GM19351 (cell line): ENCODE data around the gene IP6K2.
A peak's percentile ranks its signal among the peaks of the same experiment; 100 is the strongest.
"Not testable (repeated sequence)": the region's sequence is repeated elsewhere in the genome, so short reads cannot be mapped to it uniquely, and the experiment has no call there.

Experiments used
- ATAC-seq: cut with Tn5 transposase; IDR thresholded peaks from one replicate; pipeline ENCODE4 v1.9.1; 2021; ENCODE audit warnings: mild to moderate bottlenecking, moderate library complexity; ENCODE audit not compliant: unreplicated experiment

IP6K2 gene, protein sequence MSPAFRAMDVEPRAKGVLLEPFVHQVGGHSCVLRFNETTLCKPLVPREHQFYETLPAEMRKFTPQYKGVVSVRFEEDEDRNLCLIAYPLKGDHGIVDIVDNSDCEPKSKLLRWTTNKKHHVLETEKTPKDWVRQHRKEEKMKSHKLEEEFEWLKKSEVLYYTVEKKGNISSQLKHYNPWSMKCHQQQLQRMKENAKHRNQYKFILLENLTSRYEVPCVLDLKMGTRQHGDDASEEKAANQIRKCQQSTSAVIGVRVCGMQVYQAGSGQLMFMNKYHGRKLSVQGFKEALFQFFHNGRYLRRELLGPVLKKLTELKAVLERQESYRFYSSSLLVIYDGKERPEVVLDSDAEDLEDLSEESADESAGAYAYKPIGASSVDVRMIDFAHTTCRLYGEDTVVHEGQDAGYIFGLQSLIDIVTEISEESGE

DNA sequence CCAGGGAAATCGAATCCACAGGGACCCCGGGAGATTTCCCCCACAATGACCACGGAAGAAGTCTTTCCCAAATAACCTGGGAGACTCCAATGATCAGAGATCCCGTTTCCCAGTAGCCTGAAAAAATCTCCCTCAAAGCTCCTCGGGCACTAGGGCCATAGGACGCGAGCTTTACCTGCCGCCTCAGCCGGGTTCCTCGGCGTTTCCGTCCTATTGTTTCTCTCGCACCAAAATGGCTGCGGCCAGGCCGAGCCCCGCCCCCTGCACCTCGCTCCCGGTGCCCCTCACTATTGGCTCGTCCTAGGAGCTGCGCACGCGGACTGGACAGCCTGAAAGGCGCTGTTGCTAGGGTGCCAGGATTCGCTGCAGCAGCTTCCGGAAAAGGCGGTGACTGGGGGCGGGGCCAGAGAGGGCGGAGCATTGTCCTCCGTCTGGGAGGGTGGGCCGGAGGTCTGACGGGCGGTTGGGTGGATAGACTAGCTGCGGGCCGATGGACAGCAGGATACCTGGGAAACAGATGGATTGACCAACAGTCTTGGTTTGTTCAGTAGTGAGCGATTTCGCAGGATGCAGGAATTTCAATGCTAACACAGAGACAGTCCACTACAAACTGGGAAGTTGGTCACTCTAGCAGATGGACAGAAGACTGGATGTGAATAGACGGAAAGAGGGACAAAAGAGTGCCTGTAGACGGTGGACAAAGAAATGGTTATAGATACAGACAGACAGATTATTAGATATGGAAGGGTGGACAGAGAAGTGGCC lies at the start of gene IP6K2:
TSS of gene IP6K2 (minus strand) at position 240 of the 765 bp plus-strand sequence. CDS start 21,930 bp downstream, outside the sequence.
- peak; percentile 99 for ATAC-seq

DNA sequence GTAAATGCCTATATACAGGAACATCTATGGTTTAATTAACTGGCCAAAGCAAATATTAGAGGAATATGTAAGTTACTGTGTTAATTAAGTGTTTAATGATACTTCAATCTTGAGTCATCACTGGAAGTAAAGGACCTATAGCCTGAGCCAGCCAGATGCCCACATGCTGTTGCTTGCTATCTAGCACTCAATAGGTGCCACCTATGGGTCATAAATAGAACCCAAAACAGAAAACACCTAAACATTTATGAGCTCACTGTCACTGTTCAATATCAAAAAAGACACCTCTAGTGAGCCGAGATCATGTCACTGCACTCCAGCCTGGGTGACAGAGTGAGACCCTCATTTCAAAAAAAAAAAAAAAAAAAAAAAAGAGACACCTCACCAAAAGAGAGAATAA lies 48.4 kb upstream of the IP6K2 start:
- no peak for ATAC-seq

DNA sequence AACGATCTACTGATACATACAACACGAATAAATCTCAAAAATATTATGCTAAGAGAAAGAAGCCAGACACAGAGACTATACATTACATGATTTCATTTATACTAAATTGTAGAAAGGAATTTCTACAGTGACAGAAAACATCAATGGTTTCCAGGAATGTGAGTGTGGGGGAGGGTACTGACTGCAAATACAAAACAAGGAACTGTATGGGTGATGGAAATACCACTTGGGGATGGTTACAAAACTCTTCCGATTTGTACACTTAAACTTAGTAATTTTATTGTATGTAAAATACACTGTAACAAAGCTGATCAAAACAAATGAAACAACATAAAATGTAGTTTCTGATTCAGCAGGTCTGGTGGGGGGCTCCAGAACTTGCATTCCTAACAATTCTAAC lies 45.8 kb upstream of the IP6K2 start:
- no peak for ATAC-seq

DNA sequence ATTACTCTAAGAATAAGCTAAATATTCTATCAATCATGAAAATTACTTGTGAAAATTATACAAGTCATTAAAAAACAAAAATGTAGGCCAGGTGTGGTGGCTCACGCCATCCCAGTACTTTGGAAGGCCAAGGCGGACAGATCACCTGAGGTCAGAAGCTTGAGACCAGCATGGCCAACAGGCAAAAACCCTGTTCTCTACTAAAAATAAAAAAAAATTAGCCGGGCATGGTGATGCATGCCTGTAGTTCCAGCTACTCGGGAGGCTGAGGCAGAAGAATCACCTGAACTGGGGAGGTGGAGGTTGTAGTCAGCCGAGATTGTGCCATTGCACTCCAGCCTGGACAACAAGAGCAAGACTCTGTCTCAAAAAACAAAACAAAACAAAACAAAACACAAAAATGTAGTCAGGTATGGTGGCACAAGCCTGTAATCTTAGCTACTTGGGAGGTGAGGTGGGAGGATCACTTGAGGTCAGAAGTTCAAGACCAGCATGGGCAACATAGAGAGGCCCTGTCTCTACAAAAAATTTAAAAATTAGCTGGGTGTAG lies 43.0 kb upstream of the IP6K2 start:
- not testable (repeated sequence) for ATAC-seq

DNA sequence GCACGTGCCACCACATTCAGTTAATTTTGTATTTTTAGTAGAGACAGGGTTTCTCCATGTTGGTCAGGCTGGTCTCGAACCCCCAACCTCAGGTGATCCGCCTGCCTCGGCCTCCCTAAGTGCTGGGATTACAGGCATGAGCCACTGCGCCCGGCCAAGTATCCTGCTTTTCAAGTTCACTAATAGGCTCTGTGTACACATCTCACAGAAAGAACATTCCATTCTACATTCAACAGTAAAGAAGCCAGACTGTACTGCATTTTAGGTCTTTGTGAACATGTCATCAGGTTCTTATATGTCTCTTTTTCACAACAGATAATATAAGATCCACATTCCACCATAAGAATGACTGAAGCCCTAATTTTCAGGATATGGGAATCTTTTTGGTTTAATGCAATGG lies 42.5 kb upstream of the IP6K2 start:
- not testable (repeated sequence) for ATAC-seq

DNA sequence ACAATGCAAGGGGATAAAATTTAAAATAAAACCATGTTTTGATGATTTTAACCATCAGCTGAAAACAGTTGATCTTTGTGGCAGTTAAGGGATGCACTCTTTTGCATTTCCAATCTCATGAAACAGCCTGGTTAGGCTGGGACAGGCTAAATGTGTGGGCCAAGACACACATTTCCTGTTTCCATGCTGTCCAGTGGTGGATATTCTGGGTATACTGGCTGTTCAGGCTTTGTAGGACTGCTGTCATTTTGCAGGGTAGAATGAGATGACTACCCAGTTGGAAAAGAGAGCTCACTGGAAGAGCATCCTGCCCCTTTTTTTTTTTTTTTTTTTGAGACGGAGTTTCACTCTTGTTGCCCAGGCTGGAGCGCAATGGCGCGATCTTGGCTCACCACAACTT lies 42.0 kb upstream of the IP6K2 start:
- no peak for ATAC-seq

DNA sequence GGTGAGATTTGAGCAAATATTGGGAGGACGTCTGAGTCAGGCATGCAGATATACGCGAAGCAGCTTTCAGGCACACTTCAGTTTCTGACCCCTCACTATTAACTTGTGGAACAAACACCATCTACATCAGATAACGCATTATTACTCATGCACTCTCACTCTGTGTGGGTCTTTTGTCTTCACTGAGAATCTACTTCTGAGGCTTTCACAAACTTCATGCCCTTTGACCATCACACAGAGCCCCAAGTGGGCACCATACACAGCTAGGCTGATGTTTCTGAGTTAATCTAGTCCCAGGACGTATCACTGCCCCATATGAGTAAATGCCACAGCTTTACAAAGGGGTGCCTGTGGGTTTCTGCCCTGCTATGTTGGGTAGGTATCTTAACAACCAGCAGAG lies 39.6 kb upstream of the IP6K2 start:
- no peak for ATAC-seq

DNA sequence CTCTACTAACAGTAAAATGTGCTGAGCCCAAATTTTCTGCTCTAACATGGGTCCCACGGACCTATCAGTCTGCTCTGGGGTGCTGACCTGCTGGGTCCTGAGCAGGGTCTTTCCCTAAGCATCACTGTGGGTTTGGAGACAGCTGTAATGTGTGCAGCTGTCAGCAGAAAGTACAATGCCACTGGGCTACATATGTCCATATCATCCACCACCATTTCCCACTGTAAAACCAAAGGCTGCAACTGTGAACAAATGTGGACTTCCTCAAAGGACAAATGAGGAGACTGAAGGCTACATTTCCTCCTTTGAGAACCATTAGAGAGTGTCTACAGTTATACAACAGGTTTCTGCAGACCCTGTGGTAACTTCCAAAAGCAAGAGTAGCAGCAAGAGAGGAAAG lies 33.8 kb upstream of the IP6K2 start:
- ATAC-seq: no peak

DNA sequence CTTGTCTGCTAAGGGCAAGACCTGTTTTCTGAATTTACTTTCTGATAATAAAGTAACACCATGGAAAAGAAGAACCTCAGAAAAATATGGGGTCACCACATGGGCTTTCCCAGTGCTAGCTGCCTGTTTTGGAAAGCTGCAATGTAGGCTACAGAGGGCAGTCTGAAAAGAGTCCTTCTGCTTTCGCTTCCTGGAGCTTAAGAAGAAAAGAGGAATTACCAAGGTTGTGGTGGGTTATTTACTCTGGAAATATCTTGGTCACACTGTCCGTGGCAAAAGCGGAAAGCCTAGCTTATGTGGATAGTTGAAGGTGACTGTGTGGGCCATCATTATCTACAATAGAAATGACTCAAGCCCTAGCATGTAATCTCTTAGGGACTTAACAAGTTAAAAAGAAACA lies 31.7 kb upstream of the IP6K2 start:
- ATAC-seq: no peak

DNA sequence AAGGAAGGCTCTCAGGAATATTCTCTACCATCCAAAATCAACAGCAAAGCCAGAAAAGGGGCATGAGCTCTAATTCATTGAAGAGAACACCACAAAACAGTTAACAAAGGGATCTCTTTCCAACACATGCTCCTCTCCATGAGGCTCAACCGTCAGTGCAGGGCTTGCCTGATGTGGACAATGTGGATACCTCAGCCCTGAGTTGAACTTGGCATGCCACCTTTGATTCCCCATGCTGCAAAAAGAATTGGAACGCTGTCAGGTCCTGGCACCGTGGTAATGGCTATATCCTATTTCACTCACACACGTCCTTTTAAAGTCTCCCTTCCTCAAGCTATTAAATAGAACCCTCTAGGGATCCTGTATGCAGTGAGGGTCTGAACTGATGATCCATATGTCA lies 30.7 kb upstream of the IP6K2 start:
- no peak for ATAC-seq

DNA sequence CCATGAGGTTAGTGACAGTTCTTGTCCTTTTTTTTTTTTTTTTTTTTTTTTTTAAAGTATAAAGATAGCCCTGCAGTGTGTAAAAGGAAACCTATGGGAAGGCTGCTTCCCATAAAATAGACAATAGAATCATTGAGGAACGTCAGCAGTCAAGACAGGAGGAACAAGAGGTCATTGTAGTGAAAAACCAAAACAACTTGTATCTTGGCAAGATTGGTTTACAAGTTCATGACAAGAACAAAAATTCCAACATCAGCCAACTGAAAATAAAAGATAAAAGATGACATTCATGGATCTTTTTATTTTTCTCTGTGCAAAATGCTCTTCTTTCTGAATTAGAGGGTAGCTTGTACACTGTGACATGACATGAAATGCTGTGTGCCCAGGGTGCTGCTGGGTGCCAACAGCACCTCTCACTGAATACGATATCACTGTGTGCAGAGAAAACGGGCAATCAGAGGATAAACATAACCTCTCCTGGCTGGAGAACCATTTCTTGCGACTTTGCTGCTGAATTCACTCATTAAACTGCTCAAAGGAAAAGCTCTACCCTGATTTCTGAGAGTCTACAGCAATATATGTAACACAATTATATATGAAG lies 30.1 kb upstream of the IP6K2 start:
- ATAC-seq: no peak

DNA sequence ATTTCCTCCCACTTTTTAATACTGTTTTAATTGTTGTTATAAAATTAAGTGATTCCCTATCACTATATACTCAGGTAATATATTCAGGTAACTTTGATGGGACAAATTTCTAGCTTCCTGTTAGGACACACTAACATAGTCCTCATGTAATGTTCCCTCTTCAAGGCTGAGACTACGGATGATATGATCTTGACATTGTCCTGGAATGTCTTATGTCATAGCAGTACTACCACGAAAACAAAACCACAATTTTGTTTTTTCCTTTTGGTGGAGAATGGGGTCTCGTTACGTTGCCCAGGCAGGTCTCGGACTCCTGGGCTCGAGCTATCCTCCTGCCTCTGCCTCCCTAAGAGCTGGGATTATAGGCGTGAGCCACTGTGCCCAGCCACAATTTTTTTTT lies 26.8 kb upstream of the IP6K2 start:
- no peak for ATAC-seq

DNA sequence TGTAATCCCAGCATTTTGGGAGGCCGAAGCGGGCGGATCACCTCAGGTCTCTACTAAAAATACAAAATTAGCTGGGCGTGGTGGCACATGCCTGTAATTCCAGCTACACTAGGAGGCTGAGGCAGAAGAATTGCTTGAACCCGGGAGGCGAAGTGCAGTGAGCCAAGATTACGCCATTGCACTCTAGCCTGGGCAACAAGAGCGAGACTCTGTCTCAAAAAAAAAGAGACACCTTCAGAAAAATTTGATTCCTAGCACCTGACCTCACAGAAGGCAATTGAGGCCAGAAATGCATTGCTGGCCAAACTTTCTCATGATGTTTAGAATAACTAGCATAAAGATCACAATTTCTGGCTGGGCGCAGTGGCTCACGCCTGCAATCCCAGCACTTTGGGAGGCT lies 24.2 kb upstream of the IP6K2 start:
- not testable (repeated sequence) for ATAC-seq

DNA sequence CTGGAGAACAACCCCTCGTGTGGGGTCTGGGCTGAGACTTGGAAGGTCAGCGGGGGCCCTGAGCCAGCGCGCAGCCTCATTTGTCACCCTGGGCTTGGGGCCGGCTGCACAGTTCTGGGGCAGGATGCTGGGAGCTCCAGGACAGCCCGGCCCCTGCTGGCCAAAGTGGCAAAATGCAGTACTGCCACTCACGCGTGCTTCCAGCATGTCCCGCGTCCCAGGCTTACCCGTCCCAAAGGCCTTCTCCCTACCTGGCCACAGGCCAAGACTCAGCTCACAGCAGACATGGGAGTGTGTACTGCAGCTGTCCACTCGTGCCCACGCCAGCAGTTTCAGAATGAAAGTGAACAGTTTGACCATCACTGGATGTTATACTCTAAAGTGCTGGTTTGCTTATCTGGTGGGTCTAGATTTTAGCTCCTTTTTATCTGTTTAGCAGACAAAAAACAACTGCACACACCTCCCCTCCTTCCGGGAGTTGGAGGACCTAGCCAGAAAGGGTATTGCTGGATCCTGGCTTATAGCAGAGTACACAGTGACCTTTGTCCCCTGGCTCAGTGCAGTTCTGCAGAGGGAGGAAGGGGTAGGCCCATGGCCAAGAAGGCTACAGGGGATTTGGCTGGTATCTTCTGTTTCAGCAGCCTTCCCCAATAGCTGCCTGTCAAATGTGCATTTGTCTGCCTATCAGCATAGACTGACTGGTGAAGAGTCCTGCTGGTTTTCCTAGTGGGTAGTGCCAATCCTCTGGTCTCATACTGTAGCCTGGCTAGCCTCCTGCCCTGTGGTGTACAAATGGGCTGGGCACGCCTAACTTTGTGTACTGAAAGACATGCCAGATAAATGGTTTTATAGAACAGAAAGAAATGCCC lies 23.2 kb upstream of the IP6K2 start:
- peak; percentile 81 for ATAC-seq

DNA sequence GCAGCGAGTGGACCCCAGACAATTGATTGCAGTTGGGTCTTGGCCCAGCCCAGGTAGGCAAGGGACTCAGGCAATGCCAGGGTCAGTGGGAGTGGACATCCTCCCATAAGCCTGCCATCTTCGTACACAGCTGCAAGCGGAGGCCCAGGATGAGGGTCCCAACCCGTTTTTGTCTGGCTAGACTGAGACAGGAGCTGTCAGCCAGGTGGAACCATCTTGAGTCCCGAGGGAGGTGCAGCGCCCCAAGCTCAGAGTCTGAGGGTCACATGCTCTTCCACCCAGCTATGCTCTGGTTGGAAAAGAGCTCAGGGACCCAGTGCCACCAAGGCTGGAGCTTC lies 22.6 kb upstream of the IP6K2 start:
- ATAC-seq: no peak

DNA sequence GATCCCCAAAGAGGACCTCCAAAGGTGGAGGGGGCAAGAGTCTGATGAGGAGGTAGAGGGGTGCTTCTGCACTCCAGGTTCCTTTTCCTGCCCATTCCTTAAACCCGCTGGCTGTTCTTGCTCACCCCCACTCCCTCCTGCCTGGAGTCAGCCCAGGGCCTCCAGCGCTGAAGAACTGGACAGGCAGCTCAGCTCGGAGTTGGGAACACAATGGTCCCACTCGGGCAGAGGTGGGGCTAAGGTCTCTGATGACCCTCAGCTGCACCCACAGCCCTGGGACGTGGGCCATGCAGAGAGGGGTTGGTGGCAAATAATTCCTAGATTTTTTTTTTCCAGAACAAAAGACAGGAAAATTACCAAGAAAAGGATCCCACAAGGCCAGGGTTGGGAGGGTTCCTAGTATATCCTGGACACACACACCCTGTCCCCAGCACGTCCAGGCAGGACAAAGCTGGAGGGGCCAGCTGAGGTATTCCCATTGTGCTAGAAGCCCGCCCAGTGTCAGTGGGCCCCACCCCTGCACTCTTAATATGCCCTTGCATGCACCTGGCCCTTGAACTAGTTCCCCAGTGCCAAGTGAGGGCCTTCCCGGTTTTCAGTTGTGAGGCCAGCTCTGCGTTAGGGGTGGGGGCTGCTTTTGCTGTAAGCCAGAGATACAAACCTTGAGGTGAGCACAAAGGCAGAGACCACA lies 22.1 kb upstream of the IP6K2 start:
- ATAC-seq: no peak

DNA sequence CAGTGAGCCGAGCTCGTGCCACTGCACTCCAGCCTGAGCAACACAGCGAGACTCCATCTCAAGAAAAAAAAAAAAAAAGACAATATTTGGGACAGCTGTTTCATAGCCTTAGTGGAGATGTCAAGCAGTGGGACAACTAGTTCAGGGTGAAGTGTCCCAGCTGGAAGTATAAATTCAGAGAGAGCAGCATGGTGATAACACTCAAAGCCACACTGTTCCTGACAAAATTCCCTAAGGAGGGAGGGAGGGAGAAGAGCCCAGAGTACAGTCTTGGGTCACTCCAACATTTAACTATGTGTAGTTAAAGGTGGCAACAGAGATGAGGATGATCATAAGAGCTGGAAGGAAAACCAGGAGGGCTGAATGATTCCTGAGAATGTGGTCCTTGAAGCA lies 21.1 kb upstream of the IP6K2 start:
- no peak for ATAC-seq

DNA sequence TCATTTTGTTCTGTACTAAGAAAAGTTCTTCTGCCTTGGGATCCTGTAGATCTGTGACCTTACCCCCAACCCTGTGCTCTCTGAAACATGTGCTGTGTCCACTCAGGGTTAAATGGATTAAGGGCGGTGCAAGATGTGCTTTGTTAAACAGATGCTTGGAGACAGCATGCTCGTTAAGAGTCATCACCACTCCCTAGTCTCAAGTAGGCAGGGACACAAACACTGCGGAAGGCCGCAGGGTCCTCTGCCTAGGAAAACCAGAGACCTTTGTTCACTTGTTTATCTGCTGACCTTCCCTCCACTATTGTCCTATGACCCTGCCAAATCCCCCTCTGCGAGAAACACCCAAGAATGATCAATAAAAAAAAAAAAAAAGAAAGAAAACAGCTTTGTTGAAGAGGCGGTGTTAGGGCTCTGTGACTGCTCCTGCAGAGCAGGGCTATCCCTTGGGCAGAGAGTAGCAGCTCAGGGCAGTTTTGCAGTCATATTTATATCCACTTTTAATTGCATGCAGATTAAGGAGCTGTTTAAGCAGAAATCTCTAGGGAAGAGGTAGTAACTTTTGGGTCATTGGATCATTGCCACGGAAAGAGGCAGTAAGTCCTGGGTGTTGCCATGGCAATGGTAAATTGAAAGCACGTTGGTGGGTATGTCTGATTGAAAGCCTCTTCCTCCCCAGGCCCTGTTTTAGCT lies 18.2 kb upstream of the IP6K2 start:
- ATAC-seq: not testable (repeated sequence)

DNA sequence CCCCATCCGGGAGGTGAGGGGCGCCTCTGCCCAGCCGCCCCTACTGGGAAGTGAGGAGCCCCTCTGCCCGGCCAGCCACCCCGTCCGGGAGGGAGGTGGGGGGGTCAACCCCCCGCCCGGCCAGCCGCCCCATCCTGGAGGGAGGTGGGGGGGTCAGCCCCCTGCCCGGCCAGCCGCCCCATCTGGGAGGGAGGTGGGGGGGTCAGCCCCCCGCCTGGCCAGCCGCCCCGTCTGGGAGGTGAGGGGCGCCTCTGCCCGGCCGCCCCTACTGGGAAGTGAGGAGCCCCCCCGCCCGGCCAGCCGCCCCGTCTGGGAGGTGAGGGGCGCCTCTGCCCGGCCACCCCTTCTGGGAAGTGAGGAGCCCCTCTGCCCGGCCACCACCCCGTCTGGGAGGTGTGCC lies 17.5 kb upstream of the IP6K2 start:
- not testable (repeated sequence) for ATAC-seq
